Neural crest cell (in vitro differentiated cells): ENCODE measurements around the gene ZNF319. TPM values are rescaled to one million over a fixed set of nuclear protein-coding genes. Genes with fewer than 3 reads are reported as not detected.
"Not testable (repeated sequence)": the region's sequence is repeated elsewhere in the genome, so short reads cannot be mapped to it uniquely, and the experiment has no call there.

Experiments used
- DNase-seq: peaks from one replicate; pipeline ENCODE4 v3.0.0; 2021; ENCODE audit warnings: low read depth, mixed read lengths, low spot score
- H3K27ac Mint-ChIP-seq: one replicate; pipeline ENCODE4 v1.8.0; 2021; ENCODE audit warnings: mild to moderate bottlenecking, mixed read lengths; ENCODE audit not compliant: unreplicated experiment
- H3K27me3 Mint-ChIP-seq: 2 replicates; pipeline ENCODE4 v1.8.0; 2021; ENCODE audit warnings: low read depth, mild to moderate bottlenecking, mixed read lengths
- H3K36me3 Mint-ChIP-seq: 2 replicates; pipeline ENCODE4 v1.8.0; 2021; ENCODE audit warnings: low read depth, mild to moderate bottlenecking, mixed read lengths
- H3K4me1 Mint-ChIP-seq: 2 replicates; pipeline ENCODE4 v1.8.0; 2021; ENCODE audit warnings: mixed read lengths
- H3K4me3 Mint-ChIP-seq: one replicate; pipeline ENCODE4 v1.8.0; 2021; ENCODE audit warnings: mild to moderate bottlenecking, mixed read lengths
- H3K9me3 Mint-ChIP-seq: 2 replicates; pipeline ENCODE4 v1.8.0; 2021; ENCODE audit warnings: mixed read lengths
- total RNA-seq: library from RNA; stranded (reverse); gene quantifications from 2 replicates; pipeline ENCODE4 v1.2.1, GENCODE V29; 2021
- TF ChIP-seq, protein P1 (sequence below): fragments of 200-600 bp; sonication (generic); conservative IDR thresholded peaks from 2 replicates; pipeline ENCODE4 v1.5.0; 2021; ENCODE audit warnings: antibody characterized with exemption, mild to moderate bottlenecking

ZNF319 gene
- total RNA-seq, 1 donor from 2014 or later, result 15.5 TPM

GRCh38 chr16:58013201-58013956, 12.9 kb upstream of the ZNF319 start:
- no peak for DNase-seq
- Mint-ChIP-seq H3K36me3 (peaks cover 4% of the 10 kb centered on the region), H3K27ac (peak overlapping the region; percentile 48), H3K27me3 (no peaks in the 10 kb centered on the region), H3K9me3 (no peaks in the 10 kb centered on the region), H3K4me3 (no peak overlapping the region), H3K4me1 (no peaks in the 10 kb centered on the region)
- TF ChIP-seq, protein P1, sequence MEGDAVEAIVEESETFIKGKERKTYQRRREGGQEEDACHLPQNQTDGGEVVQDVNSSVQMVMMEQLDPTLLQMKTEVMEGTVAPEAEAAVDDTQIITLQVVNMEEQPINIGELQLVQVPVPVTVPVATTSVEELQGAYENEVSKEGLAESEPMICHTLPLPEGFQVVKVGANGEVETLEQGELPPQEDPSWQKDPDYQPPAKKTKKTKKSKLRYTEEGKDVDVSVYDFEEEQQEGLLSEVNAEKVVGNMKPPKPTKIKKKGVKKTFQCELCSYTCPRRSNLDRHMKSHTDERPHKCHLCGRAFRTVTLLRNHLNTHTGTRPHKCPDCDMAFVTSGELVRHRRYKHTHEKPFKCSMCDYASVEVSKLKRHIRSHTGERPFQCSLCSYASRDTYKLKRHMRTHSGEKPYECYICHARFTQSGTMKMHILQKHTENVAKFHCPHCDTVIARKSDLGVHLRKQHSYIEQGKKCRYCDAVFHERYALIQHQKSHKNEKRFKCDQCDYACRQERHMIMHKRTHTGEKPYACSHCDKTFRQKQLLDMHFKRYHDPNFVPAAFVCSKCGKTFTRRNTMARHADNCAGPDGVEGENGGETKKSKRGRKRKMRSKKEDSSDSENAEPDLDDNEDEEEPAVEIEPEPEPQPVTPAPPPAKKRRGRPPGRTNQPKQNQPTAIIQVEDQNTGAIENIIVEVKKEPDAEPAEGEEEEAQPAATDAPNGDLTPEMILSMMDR, result no peak

DNA sequence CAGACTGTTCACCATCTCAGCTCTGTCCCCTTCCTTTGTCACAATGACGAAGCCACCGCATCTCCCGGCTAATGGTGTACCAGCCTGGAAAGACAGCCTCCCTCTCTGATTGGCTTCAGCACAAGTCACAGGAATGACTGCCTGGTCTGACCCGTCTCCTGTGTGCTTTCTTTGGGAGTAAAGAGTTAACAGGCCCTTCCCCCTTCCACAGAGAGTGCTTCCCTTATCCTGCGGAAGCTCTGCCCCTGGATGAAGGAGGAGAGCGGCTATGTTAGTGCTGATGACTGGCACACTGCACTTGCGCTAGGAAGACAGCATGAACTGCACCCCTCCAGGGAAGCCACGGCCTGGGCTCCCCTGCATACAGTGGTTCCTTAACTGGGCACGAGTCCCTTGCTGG, 12.0 kb upstream of the ZNF319 start:
- H3K4me1 Mint-ChIP-seq, result no peaks in the 10 kb centered on the region
- TF ChIP-seq, protein P1, result no peak
- DNase-seq, result no peak
- no peaks in the 10 kb centered on the region for H3K9me3 Mint-ChIP-seq
- H3K27ac Mint-ChIP-seq, result no peak overlapping the region
- peaks cover 7% of the 10 kb centered on the region for H3K36me3 Mint-ChIP-seq
- H3K27me3 Mint-ChIP-seq, result no peaks in the 10 kb centered on the region
- H3K4me3 Mint-ChIP-seq, result no peak overlapping the region

GRCh38 chr16:58011652-58012051, 11.2 kb upstream of the ZNF319 start:
- H3K9me3 Mint-ChIP-seq, result no peaks in the 10 kb centered on the region
- H3K27me3 Mint-ChIP-seq, result no peaks in the 10 kb centered on the region
- TF ChIP-seq, protein P1, result no peak
- DNase-seq, result no peak
- no peak overlapping the region for H3K27ac Mint-ChIP-seq
- no peak overlapping the region for H3K4me3 Mint-ChIP-seq
- no peaks in the 10 kb centered on the region for H3K4me1 Mint-ChIP-seq
- peaks cover 13% of the 10 kb centered on the region for H3K36me3 Mint-ChIP-seq

DNA sequence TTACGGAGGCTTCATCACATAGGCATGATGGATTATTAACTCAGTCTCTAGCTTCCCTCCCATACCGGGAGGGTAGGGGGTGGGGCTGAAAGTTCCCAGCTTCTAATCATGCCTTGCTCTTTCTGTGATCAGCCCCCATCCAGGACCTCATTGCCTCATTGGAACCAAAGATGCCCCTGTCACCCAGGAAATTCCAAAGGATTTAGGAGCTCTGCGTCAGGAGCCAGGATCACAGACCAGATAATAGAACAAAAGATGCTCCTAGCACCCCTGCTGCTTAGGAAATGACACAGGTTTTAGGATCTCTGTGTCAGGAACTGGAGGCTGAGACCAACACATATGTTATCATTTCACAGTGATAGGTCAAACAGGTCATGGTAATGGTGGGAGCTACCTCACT, 10.4 kb upstream of the ZNF319 start:
- no peak for DNase-seq
- TF ChIP-seq, protein P1, result no peak
- Mint-ChIP-seq H3K27me3 (no peaks in the 10 kb centered on the region), H3K27ac (no peak overlapping the region), H3K4me3 (no peak overlapping the region), H3K9me3 (no peaks in the 10 kb centered on the region), H3K36me3 (peaks cover 14% of the 10 kb centered on the region), H3K4me1 (no peaks in the 10 kb centered on the region)

GRCh38 chr16:58009856-58010416, 9.5 kb upstream of the ZNF319 start:
- no peak overlapping the region for H3K4me3 Mint-ChIP-seq
- no peaks in the 10 kb centered on the region for H3K27me3 Mint-ChIP-seq
- H3K36me3 Mint-ChIP-seq, result peaks cover 14% of the 10 kb centered on the region
- H3K4me1 Mint-ChIP-seq, result peaks cover 3% of the 10 kb centered on the region
- no peaks in the 10 kb centered on the region for H3K9me3 Mint-ChIP-seq
- no peak for DNase-seq
- no peak overlapping the region for H3K27ac Mint-ChIP-seq
- TF ChIP-seq, protein P1, result no peak

DNA sequence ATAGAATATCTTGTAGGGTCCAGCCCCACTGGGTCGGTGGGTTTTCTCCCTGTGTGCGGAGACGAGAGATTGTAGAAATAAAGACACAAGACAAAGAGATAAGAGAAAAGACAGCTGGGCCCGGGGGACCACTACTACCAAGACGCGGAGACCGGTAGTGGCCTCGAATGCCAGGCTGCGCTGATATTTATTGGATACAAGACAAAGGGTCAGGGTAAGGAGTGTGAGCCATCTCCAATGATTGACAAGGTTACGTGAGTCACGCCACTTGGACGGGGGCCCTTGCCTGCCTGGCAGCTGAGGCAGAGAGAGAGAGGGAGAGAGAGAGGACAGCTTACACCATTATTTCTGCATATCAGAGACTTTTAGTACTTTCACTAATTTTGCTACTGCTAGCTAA, 4.3 kb upstream of the ZNF319 start:
- not testable (repeated sequence) for H3K27ac Mint-ChIP-seq, H3K27me3 Mint-ChIP-seq, H3K36me3 Mint-ChIP-seq, H3K9me3 Mint-ChIP-seq, DNase-seq
- H3K4me3 Mint-ChIP-seq, result peak overlapping the region; percentile 73
- H3K4me1 Mint-ChIP-seq, result peaks cover 23% of the 10 kb centered on the region
